ENCODE measurements around the gene FUT7. TPM values are rescaled to one million over a fixed set of nuclear protein-coding genes. Genes with fewer than 3 reads are reported as not detected.

The FUT7 gene
- total RNA-seq, 1 experiment from 2014 or later = not detected

DNA sequence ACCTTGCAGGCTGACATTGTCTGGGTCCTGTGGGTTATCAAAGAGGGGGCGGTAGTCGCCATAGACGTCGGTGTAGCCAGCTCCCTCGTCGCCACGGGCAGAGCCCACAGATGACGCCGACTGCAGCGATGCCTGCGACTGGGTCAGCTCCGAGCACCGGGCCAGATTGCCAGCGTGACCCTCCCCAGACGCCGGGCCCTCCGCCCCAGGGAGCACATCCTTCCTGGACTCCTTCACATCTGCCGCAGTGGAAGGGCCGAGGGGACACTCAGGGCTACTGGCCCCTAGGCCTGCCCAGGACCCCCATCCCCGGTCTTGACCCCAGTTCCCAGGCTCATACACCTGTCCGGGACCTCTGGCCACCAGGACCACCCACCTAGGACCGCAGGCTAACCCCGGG is 17.7 kb downstream of the FUT7 start:
- Histone ChIP-seq H2BK12ac (ENCODE audit: insufficient read length, low read depth, low read length) (no peak overlapping the region), H3K4ac (ENCODE audit: low read depth, low read length) (no peak overlapping the region), H3K27ac (ENCODE audit: insufficient read length, low read depth, low read length) (no peak overlapping the region), H3K4me1 (ENCODE audit: insufficient read depth, low read length) (no peaks in the 10 kb centered on the region), H3K4me2 (ENCODE audit: insufficient read depth, insufficient read length, low read length) (no peak overlapping the region), H3K9me3 (ENCODE audit: control insufficient read depth, low read depth, low read length) (no peaks in the 10 kb centered on the region), H3K23me2 (ENCODE audit: insufficient read length, low read depth, low read length, poor library complexity, severe bottlenecking) (no peaks in the 10 kb centered on the region), H2AK5ac (ENCODE audit: insufficient read length, low read length) (no peak overlapping the region), H3K9ac (ENCODE audit: extremely low read depth, insufficient read length, low read length) (no peak overlapping the region), H3K18ac (ENCODE audit: insufficient read length, low read depth, low read length) (no peak overlapping the region), H2AFZ (ENCODE audit: low read length) (no peak overlapping the region), H3K56ac (ENCODE audit: insufficient read length, low read depth, low read length) (no peak overlapping the region), H3K27me3 (ENCODE audit: insufficient read depth, low read length) (no peaks in the 10 kb centered on the region), H4K20me1 (ENCODE audit: control insufficient read depth, insufficient read depth, insufficient read length) (peaks cover 2% of the 10 kb centered on the region), H2BK15ac (ENCODE audit: low read depth, low read length) (no peak overlapping the region), H3K23ac (ENCODE audit: insufficient read length, low read depth, low read length) (no peak overlapping the region), H3K79me2 (ENCODE audit: insufficient read depth, low read length) (no peaks in the 10 kb centered on the region), H2BK5ac (ENCODE audit: insufficient read length, low read length) (no peak overlapping the region), H3K14ac (ENCODE audit: insufficient read depth, low read length) (no peak overlapping the region), H4K5ac (ENCODE audit: insufficient read length, low read depth, low read length) (no peak overlapping the region), H4K91ac (ENCODE audit: insufficient read length, low read depth, low read length) (no peak overlapping the region), H4K8ac (replicated peaks; ENCODE audit: insufficient read length, low read depth, low read length) (no peak overlapping the region), H2BK20ac (ENCODE audit: low read depth, low read length, poor library complexity, severe bottlenecking) (no peak overlapping the region), H2BK120ac (ENCODE audit: low read depth, low read length, poor library complexity, severe bottlenecking) (no peak overlapping the region), H3K79me1 (ENCODE audit: insufficient read depth, low read depth, low read length, poor library complexity, severe bottlenecking) (no peaks in the 10 kb centered on the region), H3T11ph (ENCODE audit: low read length) (no peak overlapping the region)
- WGBS (ENCODE audit: extremely low coverage, insufficient read length, low lambda C conversion rate) = no CpG with 5 or more reads among the region's 23 CpGs
- no peak for DNase-seq
- no peaks in the 10 kb centered on the region for H3K9me3 Mint-ChIP-seq
- H3K4me1 Mint-ChIP-seq = no peaks in the 10 kb centered on the region; a peak in 1 of 4 replicates
- TF ChIP-seq CTCF (conservative IDR thresholded peaks at IDR 0.05) = no peak
- peaks cover 4 to 13% (median 8%) of the 10 kb centered on the region in 3 experiments; a peak in 5 of 7 replicates for H3K36me3 Mint-ChIP-seq (ENCODE audit: insufficient read depth in 1 of 3, low read depth in 3 of 3)
- H3K27me3 Mint-ChIP-seq (ENCODE audit: low read depth) = no peaks in the 10 kb centered on the region; the same call in 1 of the 2 replicates
- H3K4me3 Mint-ChIP-seq = no peak overlapping the region
- H3K27ac Mint-ChIP-seq = no peak overlapping the region

Data from H9 (cell line).